ENCODE measurements around the gene BCL2. TPM values are rescaled to one million over a fixed set of nuclear protein-coding genes. Genes with fewer than 3 reads are reported as not detected.

Gene BCL2
- total RNA-seq, 1 experiment from 2014 or later: 2.5 TPM

GRCh38 chr18:63317982-63318888 is 1.3 kb downstream of the BCL2 start:
- no peaks in the 10 kb centered on the region for H4K20me1 ChIP-seq (ENCODE audit: insufficient read depth)
- intact Hi-C loops (cut with micrococcal nuclease): no loop called here
- no peaks in the 10 kb centered on the region for H3K36me3 ChIP-seq (ENCODE audit: control insufficient read depth in 1 of 2, insufficient read depth in 2 of 2, low read length in 2 of 2)
- TF ChIP-seq SP1 (IDR thresholded peaks at IDR 0.05; ENCODE audit: low read depth) (no peak), RAD21 (IDR thresholded peaks at IDR 0.05; ENCODE audit: low read depth) (no peak), ELF1 (IDR thresholded peaks at IDR 0.05; ENCODE audit: borderline replicate concordance, low read depth) (no peak), CBX3 (IDR thresholded peaks at IDR 0.05; ENCODE audit: low read depth) (no peak), SIN3A (IDR thresholded peaks at IDR 0.05; ENCODE audit: low read depth) (no peak), EZH2 (IDR thresholded peaks at IDR 0.05) (no peak), ZNF274 (IDR thresholded peaks at IDR 0.05; ENCODE audit: low read depth, low read length) (no peak), SRF (IDR thresholded peaks at IDR 0.05; ENCODE audit: low read depth) (no peak), EZH2phosphoT487 (IDR thresholded peaks at IDR 0.05; ENCODE audit: borderline replicate concordance) (no peak), ZFX (IDR thresholded peaks at IDR 0.05) (no peak), FOSL1 (IDR thresholded peaks at IDR 0.05; ENCODE audit: low read depth) (no peak), YY1 (IDR thresholded peaks at IDR 0.05; ENCODE audit: extremely low read depth, insufficient replicate concordance, low read depth, low read length) (no peak), POLR2A (IDR thresholded peaks at IDR 0.05; ENCODE audit: borderline replicate concordance, extremely low read depth, insufficient read depth, insufficient read length) (no peak), ATF3 (IDR thresholded peaks at IDR 0.05) (no peak), EGR1 (IDR thresholded peaks at IDR 0.05; ENCODE audit: low read depth) (no peak), ZBTB33 (IDR thresholded peaks at IDR 0.05; ENCODE audit: extremely low read depth, insufficient replicate concordance, low read length) (no peak), TCF7L2 (IDR thresholded peaks at IDR 0.05; ENCODE audit: borderline replicate concordance, extremely low read depth, insufficient read depth, insufficient read length) (no peak)
- TF ChIP-seq, protein P1, sequence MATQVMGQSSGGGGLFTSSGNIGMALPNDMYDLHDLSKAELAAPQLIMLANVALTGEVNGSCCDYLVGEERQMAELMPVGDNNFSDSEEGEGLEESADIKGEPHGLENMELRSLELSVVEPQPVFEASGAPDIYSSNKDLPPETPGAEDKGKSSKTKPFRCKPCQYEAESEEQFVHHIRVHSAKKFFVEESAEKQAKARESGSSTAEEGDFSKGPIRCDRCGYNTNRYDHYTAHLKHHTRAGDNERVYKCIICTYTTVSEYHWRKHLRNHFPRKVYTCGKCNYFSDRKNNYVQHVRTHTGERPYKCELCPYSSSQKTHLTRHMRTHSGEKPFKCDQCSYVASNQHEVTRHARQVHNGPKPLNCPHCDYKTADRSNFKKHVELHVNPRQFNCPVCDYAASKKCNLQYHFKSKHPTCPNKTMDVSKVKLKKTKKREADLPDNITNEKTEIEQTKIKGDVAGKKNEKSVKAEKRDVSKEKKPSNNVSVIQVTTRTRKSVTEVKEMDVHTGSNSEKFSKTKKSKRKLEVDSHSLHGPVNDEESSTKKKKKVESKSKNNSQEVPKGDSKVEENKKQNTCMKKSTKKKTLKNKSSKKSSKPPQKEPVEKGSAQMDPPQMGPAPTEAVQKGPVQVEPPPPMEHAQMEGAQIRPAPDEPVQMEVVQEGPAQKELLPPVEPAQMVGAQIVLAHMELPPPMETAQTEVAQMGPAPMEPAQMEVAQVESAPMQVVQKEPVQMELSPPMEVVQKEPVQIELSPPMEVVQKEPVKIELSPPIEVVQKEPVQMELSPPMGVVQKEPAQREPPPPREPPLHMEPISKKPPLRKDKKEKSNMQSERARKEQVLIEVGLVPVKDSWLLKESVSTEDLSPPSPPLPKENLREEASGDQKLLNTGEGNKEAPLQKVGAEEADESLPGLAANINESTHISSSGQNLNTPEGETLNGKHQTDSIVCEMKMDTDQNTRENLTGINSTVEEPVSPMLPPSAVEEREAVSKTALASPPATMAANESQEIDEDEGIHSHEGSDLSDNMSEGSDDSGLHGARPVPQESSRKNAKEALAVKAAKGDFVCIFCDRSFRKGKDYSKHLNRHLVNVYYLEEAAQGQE (IDR thresholded peaks at IDR 0.05; ENCODE audit: low read depth): no peak
- H3K9me3 ChIP-seq (ENCODE audit: control insufficient read depth in 1 of 2, insufficient read depth in 1 of 2, low read depth in 1 of 2, low read length in 2 of 2): no peaks in the 10 kb centered on the region
- 0 out of 2 replicates have a peak, but pooled peaks cover 7% of the 10 kb centered on the region for H3K27me3 ChIP-seq (ENCODE audit: insufficient read depth, low read length)
- no peak for ATAC-seq
- no peaks in the 10 kb centered on the region for H3K79me2 ChIP-seq (ENCODE audit: insufficient read depth, low read length)
- H3K27ac ChIP-seq (ENCODE audit: low read depth, low read length): no peak overlapping the region
- no TSS peak for BruUV-seq (replicated peaks)
- ChIA-PET RAD21 (ENCODE audit: low non-redundant PET in 1 of 2, low total read pairs in 2 of 2, uncharacterized antibody in 2 of 2, unreplicated experiment in 2 of 2) (no interaction called here), CTCF (interaction anchor here (1.7 kb wide), 1 partner anchor 186 kb away, joined by 4 read pairs; no protein-coding TSS in a partner anchor), POLR2A (no interaction called here)
- no peaks in the 10 kb centered on the region for H3K9me2 ChIP-seq (ENCODE audit: insufficient read depth)
- peaks cover 5 to 24% of the 10 kb centered on the region in 2 experiments; a peak in 2 of 4 replicates for H3K4me1 ChIP-seq (ENCODE audit: control insufficient read depth in 1 of 2, insufficient read depth in 2 of 2, low read length in 2 of 2)
- H2AFZ ChIP-seq (ENCODE audit: low read depth, low read length, poor library complexity, severe bottlenecking): no peak overlapping the region
- no peak overlapping the region for H3K9ac ChIP-seq (ENCODE audit: low read length)
- H3K4me2 ChIP-seq (ENCODE audit: low read length): peak overlapping the region; percentile 98
- H3K4me3 ChIP-seq (replicated peaks in 1 of 2; ENCODE audit: low read depth in 1 of 2, low read length in 2 of 2): no peak overlapping the region
- DNase-seq (ENCODE audit: low read depth, low spot score): no peak
